ENCODE data around the gene HNRNPA2B1.

GRCh38 chr7:26185844-26186180, 14.7 kb downstream of the HNRNPA2B1 start:
- TF ChIP-seq CTCF (conservative IDR thresholded peaks at IDR 0.05; ENCODE audit: low read length) (no peak), EZH2phosphoT487 (IDR thresholded peaks at IDR 0.05; ENCODE audit: borderline replicate concordance) (no peak)
